ENCODE results near the gene EIF2S2. TPM values are rescaled to one million over a fixed set of nuclear protein-coding genes. Genes with fewer than 3 reads are reported as not detected.

EIF2S2 gene
- total RNA-seq, 6 experiments from 2014 or later: 16.7 to 50.6 (median 30.8) TPM

GRCh38 chr20:34129518-34130162 is 17.6 kb upstream of the EIF2S2 start:
- intact Hi-C loops (cut with DNase I): loop anchor here in 1 of 2 donors (10.0 kb wide), 1 partner anchor 55 kb away; no protein-coding TSS in a partner anchor
- 1% methylated on average over 10 of the region's 10 CpGs for WGBS (ENCODE audit: insufficient coverage, low coverage, low lambda C conversion rate, missing lambda C conversion rate)
- no peaks in the 10 kb centered on the region for H3K9me3 ChIP-seq
- no peaks in the 10 kb centered on the region for H3K27me3 ChIP-seq
- peak; percentile 80 to 87 (median 84) for TF ChIP-seq CTCF (IDR thresholded peaks at IDR 0.05)
- TF ChIP-seq POLR2A (IDR thresholded peaks at IDR 0.05): no peak
- H3K4me3 ChIP-seq: no peak overlapping the region
- ATAC-seq (peak; percentile 97 to 99 (median 98)), DNase-seq (peak in 2 of 3 donors; percentile 48 to 61)
- H3K36me3 ChIP-seq: no peaks in the 10 kb centered on the region
- H3K4me1 ChIP-seq: no peaks in the 10 kb centered on the region
- H3K27ac ChIP-seq: no peak overlapping the region

GRCh38 chr20:34127792-34128191 is 15.7 kb upstream of the EIF2S2 start:
- intact Hi-C loops (cut with DNase I): loop anchor here in 1 of 2 donors (10.0 kb wide), 1 partner anchor 53 kb away; no protein-coding TSS in a partner anchor
- H3K4me1 ChIP-seq: no peaks in the 10 kb centered on the region
- H3K27me3 ChIP-seq: no peaks in the 10 kb centered on the region
- no peak overlapping the region for H3K4me3 ChIP-seq
- DNase-seq: no peak
- no peaks in the 10 kb centered on the region for H3K36me3 ChIP-seq
- no peak for ATAC-seq
- TF ChIP-seq CTCF (IDR thresholded peaks at IDR 0.05) (no peak), POLR2A (IDR thresholded peaks at IDR 0.05) (no peak)
- 74% methylated on average over 5 of the region's 10 CpGs for WGBS (ENCODE audit: insufficient coverage, low coverage, low lambda C conversion rate, missing lambda C conversion rate)
- no peak overlapping the region for H3K27ac ChIP-seq
- H3K9me3 ChIP-seq: no peaks in the 10 kb centered on the region

GRCh38 chr20:34124469-34125249 is 12.6 kb upstream of the EIF2S2 start:
- ATAC-seq (no peak), DNase-seq (no peak)
- Histone ChIP-seq H3K4me1 (no peaks in the 10 kb centered on the region), H3K36me3 (no peaks in the 10 kb centered on the region), H3K27me3 (no peaks in the 10 kb centered on the region), H3K4me3 (no peak overlapping the region), H3K9me3 (no peaks in the 10 kb centered on the region), H3K27ac (no peak overlapping the region)
- TF ChIP-seq POLR2A (IDR thresholded peaks at IDR 0.05) (no peak), CTCF (IDR thresholded peaks at IDR 0.05) (no peak)
- intact Hi-C loops (cut with DNase I): loop anchor here in 1 of 2 donors (10.0 kb wide), 1 partner anchor 50 kb away; no protein-coding TSS in a partner anchor
- WGBS (ENCODE audit: insufficient coverage, low coverage, low lambda C conversion rate, missing lambda C conversion rate): 71% methylated on average over 2 of the region's 2 CpGs

GRCh38 chr20:34123309-34123708 is 11.3 kb upstream of the EIF2S2 start:
- no peaks in the 10 kb centered on the region for H3K9me3 ChIP-seq
- intact Hi-C loops (cut with DNase I): loop anchor here in 1 of 2 donors (10.0 kb wide), 1 partner anchor 49 kb away; no protein-coding TSS in a partner anchor
- no peak for DNase-seq
- TF ChIP-seq POLR2A (IDR thresholded peaks at IDR 0.05) (no peak), CTCF (IDR thresholded peaks at IDR 0.05) (no peak)
- H3K36me3 ChIP-seq: no peaks in the 10 kb centered on the region
- ATAC-seq: no peak
- no peak overlapping the region for H3K4me3 ChIP-seq
- no peaks in the 10 kb centered on the region for H3K4me1 ChIP-seq
- no peak overlapping the region for H3K27ac ChIP-seq
- H3K27me3 ChIP-seq: no peaks in the 10 kb centered on the region
